MM.1S (cell line): ENCODE data around the gene FER.

ENCODE experiments used
- CTCF ChIP-seq: fragments of 300-600 bp; sonication (generic); IDR thresholded peaks from 2 replicates; pipeline ENCODE4 v1.5.1; 2016; ENCODE audit warnings: antibody characterized with exemption, low read length, mixed read lengths
- EZH2 ChIP-seq: fragments of 300-600 bp; sonication (generic); optimal IDR thresholded peaks from 2 replicates; pipeline ENCODE3; 2017; ENCODE audit warnings: low read depth, mild to moderate bottlenecking, antibody characterized with exemption, low read length, mixed read lengths
- EZH2phosphoT487 ChIP-seq: fragments of 300-600 bp; sonication (generic); IDR thresholded peaks from 2 replicates; pipeline ENCODE4 v1.6.1; 2018; ENCODE audit warnings: antibody characterized with exemption, low read length

- TF ChIP-seq CTCF (no peak), EZH2 (no peak), EZH2phosphoT487 (no peak)
Observed at GRCh38 chr5:108998216-108998615, 250.5 kb downstream of the FER start.
